ENCODE measurements around the gene FAM131B.

Gene FAM131B

DNA sequence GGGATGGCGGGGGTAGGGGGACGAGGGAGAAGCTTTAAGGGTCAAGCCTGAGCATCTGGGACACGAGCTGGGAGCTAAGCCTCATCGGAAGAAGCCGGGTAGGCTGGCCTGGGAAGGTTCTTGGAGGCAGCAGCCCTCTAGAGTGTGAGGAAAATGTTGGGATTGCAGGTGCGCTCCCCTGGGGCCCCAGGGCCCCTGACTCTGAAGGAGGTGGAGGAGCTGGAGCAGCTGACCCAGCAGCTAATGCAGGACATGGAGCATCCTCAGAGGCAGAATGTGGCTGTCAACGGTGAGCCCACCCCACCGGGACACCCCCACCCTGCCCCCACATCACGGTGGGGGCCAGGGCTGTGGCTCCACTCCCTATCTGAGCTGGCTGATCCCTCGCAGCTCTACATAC lies 25.5 kb upstream of the FAM131B start:
- H3K9me3 ChIP-seq (ENCODE audit: severe bottlenecking), result no peaks in the 10 kb centered on the region
- peaks cover 98% of the 10 kb centered on the region for H3K36me3 ChIP-seq (ENCODE audit: low read depth)
- H3K4me1 ChIP-seq (ENCODE audit: insufficient read depth, poor library complexity, severe bottlenecking), result peaks cover 7% of the 10 kb centered on the region
- no peak overlapping the region for H3K27ac ChIP-seq (ENCODE audit: poor library complexity, severe bottlenecking)
- TF ChIP-seq, protein P1, sequence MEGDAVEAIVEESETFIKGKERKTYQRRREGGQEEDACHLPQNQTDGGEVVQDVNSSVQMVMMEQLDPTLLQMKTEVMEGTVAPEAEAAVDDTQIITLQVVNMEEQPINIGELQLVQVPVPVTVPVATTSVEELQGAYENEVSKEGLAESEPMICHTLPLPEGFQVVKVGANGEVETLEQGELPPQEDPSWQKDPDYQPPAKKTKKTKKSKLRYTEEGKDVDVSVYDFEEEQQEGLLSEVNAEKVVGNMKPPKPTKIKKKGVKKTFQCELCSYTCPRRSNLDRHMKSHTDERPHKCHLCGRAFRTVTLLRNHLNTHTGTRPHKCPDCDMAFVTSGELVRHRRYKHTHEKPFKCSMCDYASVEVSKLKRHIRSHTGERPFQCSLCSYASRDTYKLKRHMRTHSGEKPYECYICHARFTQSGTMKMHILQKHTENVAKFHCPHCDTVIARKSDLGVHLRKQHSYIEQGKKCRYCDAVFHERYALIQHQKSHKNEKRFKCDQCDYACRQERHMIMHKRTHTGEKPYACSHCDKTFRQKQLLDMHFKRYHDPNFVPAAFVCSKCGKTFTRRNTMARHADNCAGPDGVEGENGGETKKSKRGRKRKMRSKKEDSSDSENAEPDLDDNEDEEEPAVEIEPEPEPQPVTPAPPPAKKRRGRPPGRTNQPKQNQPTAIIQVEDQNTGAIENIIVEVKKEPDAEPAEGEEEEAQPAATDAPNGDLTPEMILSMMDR (IDR thresholded peaks at IDR 0.05; ENCODE audit: poor library complexity, severe bottlenecking), result no peak
- no peaks in the 10 kb centered on the region for H3K27me3 ChIP-seq (ENCODE audit: insufficient read depth, poor library complexity, severe bottlenecking)
- ATAC-seq (ENCODE audit: low read depth), result no peak
- DNase-seq (ENCODE audit: low spot score), result no peak
- H3K4me3 ChIP-seq (ENCODE audit: severe bottlenecking), result no peak overlapping the region

DNA sequence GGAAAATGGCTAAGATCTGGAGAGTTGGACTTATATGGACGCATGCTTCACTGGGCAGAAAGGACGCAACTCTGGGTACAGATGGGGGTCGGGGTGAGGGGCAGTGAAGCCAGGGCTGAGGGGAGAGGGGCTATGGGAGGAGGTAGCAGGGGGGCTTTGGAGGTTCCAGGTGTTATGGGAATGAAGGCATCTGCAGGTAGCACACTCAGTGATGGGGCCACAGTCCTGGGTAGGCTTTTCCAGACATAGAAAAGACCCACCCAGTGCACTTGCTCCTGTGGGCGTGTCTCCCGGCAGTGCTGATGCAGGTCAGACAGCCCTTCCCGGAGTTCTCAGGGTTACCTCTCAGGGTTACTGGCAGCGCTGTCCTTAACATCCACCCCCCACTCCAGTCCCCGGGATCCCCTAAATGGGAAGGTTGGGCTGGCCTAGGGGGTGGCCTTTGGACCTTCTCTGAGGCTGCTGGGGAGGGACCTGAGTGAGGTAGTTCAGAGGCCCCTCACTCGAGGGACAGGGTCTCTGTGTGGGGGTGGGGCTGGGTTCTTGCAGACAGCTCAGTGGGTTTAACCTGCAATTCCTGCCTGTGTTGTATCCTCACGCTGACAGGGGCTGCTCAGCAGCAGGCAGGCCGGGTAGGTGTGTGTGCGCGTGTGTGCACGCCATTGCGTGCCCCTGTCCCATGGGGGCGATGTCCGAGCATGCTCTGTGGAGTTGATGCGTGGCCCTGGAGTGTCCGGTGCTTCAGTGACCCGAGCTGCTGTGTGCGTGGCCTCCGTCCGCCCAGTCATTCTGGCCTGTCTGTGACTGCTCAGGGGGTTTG lies 24.9 kb upstream of the FAM131B start:
- peaks cover 98% of the 10 kb centered on the region for H3K36me3 ChIP-seq (ENCODE audit: low read depth)

DNA sequence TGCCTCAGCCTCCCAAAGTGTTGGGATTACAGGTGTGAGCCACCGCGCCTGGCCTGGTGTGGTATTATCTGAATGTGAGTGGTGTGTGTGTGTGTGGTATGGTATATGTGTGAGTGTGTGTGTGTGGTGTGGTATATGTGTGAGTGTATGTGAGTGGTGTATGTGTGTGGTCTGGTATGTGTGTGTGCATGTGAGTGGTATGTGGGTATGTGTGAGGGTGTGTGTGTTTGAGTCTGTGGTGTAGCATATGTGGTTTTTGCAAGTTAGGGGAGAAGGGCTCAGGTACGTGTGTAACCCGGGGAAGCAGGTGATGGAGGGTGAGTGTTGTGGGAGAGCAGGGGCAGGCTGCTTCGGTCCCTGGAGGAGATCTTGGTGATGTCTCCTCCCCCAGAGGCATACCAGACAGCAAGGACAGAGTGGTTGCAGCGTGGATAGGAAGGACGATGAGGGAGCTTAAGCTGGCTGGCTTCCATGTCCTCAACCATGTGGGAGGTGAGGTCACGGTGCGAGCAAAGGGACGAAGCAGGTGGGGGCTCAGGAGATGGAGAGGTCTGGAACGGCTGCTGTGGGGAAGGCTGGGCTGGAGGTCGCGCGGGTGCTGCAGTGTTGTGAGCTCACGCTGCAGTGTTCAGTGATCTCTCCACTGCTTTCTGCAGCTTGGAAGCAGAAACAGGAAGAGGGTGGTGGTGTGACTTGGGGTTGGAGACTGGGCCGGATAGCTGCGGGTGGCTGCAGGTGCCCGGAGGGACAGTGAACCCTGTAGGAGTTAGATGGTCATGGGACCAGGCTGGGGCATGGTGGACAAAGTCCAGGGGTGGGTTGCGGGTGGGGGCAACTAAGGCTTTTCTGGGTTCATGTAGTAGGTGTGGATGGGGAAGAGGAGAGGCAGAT lies 23.6 kb upstream of the FAM131B start:
- TF ChIP-seq, protein P1 (IDR thresholded peaks at IDR 0.05; ENCODE audit: poor library complexity, severe bottlenecking), result no peak
- ATAC-seq (ENCODE audit: low read depth), result no peak
- Histone ChIP-seq H3K9me3 (ENCODE audit: severe bottlenecking) (no peaks in the 10 kb centered on the region), H3K27me3 (ENCODE audit: insufficient read depth, poor library complexity, severe bottlenecking) (no peaks in the 10 kb centered on the region), H3K36me3 (ENCODE audit: low read depth) (peaks cover 91% of the 10 kb centered on the region), H3K4me1 (ENCODE audit: insufficient read depth, poor library complexity, severe bottlenecking) (peaks cover 7% of the 10 kb centered on the region), H3K27ac (ENCODE audit: poor library complexity, severe bottlenecking) (no peak overlapping the region), H3K4me3 (ENCODE audit: severe bottlenecking) (no peak overlapping the region)
- no peak for DNase-seq (ENCODE audit: low spot score)

More for the DNA sequence above, 24.9 kb upstream of the FAM131B start:
- no peak overlapping the region for H3K27ac ChIP-seq (ENCODE audit: poor library complexity, severe bottlenecking)
- H3K4me3 ChIP-seq (ENCODE audit: severe bottlenecking), result no peak overlapping the region
- no peaks in the 10 kb centered on the region for H3K9me3 ChIP-seq (ENCODE audit: severe bottlenecking)
- TF ChIP-seq, protein P1 (IDR thresholded peaks at IDR 0.05; ENCODE audit: poor library complexity, severe bottlenecking), result no peak
- H3K4me1 ChIP-seq (ENCODE audit: insufficient read depth, poor library complexity, severe bottlenecking), result peaks cover 7% of the 10 kb centered on the region
- ATAC-seq (ENCODE audit: low read depth), result no peak
- no peak for DNase-seq (ENCODE audit: low spot score)
- no peaks in the 10 kb centered on the region for H3K27me3 ChIP-seq (ENCODE audit: insufficient read depth, poor library complexity, severe bottlenecking)

DNA sequence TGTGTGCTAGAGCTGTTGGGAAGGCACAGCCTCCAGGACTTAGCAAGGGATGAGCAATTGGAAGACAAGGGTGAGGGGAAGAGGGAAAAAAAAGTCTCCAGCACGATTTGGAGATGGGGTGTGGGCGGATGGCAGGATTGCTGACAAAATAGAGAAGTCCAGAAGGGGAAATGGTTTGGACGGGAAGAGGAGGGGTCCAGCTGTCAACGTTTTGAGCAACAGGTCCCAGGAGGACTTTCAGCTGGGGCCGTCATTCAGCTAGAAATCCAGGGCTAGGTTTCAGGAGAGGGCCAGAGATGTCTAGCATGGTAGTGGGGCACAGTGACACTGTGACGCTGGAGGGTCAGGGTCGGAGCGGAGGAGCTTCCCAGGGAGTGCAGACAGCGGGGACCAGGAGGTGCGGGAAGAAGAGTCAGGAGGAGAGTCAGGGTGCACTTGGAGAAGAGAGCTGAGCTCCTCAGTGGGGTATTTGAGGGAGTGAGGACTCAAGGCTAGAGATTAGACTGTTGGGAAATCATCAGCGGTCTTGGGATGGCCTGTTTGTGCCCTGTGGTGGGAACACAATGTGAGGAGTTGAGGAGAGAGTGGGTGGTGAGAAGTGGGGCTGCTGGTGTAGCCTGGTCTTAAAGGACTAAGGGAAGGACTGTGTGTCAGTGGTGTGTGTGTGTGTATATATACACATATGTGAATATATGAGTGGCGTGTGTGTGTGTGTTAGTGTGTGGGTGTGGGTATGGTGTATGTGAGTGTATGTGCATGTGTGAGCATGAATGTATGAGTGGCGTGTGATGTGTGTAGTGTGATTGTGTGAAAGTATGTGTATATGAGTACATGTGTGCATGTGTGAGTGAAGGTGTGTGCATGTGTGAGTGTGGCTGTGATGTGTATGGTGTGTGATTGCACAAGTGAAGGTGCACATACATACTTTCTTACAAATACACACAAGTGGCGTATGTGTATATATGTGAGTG lies 22.4 kb upstream of the FAM131B start:
- H3K9me3 ChIP-seq (ENCODE audit: severe bottlenecking), result no peaks in the 10 kb centered on the region
- no peak overlapping the region for H3K4me3 ChIP-seq (ENCODE audit: severe bottlenecking)
- H3K36me3 ChIP-seq (ENCODE audit: low read depth), result peaks cover 79% of the 10 kb centered on the region
- no peak for DNase-seq (ENCODE audit: low spot score)
- ATAC-seq (ENCODE audit: low read depth), result no peak
- no peaks in the 10 kb centered on the region for H3K27me3 ChIP-seq (ENCODE audit: insufficient read depth, poor library complexity, severe bottlenecking)
- TF ChIP-seq, protein P1 (IDR thresholded peaks at IDR 0.05; ENCODE audit: poor library complexity, severe bottlenecking), result no peak
- no peak overlapping the region for H3K27ac ChIP-seq (ENCODE audit: poor library complexity, severe bottlenecking)
- H3K4me1 ChIP-seq (ENCODE audit: insufficient read depth, poor library complexity, severe bottlenecking), result peaks cover 7% of the 10 kb centered on the region
